IMR-90 (cell line): ENCODE measurements around the gene GNAT3. TPM values are rescaled to one million over a fixed set of nuclear protein-coding genes. Genes with fewer than 3 reads are reported as not detected.

ENCODE experiments used
- ATAC-seq: fragments of 200-7000 bp; cut with Tn5 transposase; 2 replicates; pipeline ENCODE4 v1.9.1; 2020; ENCODE audit warnings: low read depth, mild to moderate bottlenecking, moderate library complexity
- BruUV-seq: library from RNA; stranded (reverse); fragments of 400-500 nt; replicated peaks from 2 replicates; lab custom pipeline; 2021; lab: Mats Ljungman, UMichigan
- CTCF ChIA-PET: fragments of 300-600 bp; formaldehyde crosslinking; extraction: SDS; loops from one replicate; lab custom pipeline; 2021; ENCODE audit warnings: antibody characterized with exemption; lab: Yijun Ruan, JAX
- POLR2A ChIA-PET: fragments of 300-600 bp; sonication (Branson Sonifier 250); formaldehyde crosslinking; loops from one replicate; lab custom pipeline; 2022; ENCODE audit warnings: antibody characterized with exemption; ENCODE audit not compliant: unreplicated experiment; lab: Charles Lee
- DNase-seq: peaks from one replicate; pipeline ENCODE4 v3.0.0; 2013
- H2AFZ ChIP-seq: replicated peaks from 2 replicates; pipeline ENCODE3; 2013; ENCODE audit warnings: low read length, mild to moderate bottlenecking; ENCODE audit not compliant: poor library complexity
- H2AK5ac ChIP-seq: 2 replicates; pipeline ENCODE4 v1.6.1; 2013; ENCODE audit warnings: low read depth, low read length, inconsistent platforms
- H2AK9ac ChIP-seq: replicated peaks from 2 replicates; pipeline ENCODE3; 2013; ENCODE audit warnings: mild to moderate bottlenecking, low read depth, low read length, moderate library complexity; ENCODE audit not compliant: poor library complexity
- H2BK120ac ChIP-seq: 2 replicates; pipeline ENCODE4 v1.6.1; 2013; ENCODE audit warnings: low read depth, low read length, inconsistent platforms
- H2BK15ac ChIP-seq: 3 replicates; pipeline ENCODE4 v1.6.1; 2013; ENCODE audit warnings: low read depth, low read length, inconsistent platforms
- H2BK20ac ChIP-seq: 2 replicates; pipeline ENCODE4 v1.6.1; 2013; ENCODE audit warnings: low read depth, mild to moderate bottlenecking, inconsistent platforms, low read length, moderate library complexity
- H2BK5ac ChIP-seq: 2 replicates; pipeline ENCODE4 v1.6.1; 2013; ENCODE audit warnings: mild to moderate bottlenecking, low read depth, low read length, inconsistent platforms; ENCODE audit not compliant: poor library complexity, severe bottlenecking
- H3K14ac ChIP-seq: replicated peaks from 2 replicates; pipeline ENCODE4 v1.6.1; 2013; ENCODE audit warnings: low read depth, low read length, inconsistent platforms
- H3K18ac ChIP-seq: 2 replicates; pipeline ENCODE4 v1.6.1; 2013; ENCODE audit warnings: low read depth, low read length, control low read depth
- H3K23ac ChIP-seq: 2 replicates; pipeline ENCODE4 v1.6.1; 2013; ENCODE audit warnings: low read depth, low read length, inconsistent platforms
- H3K27ac ChIP-seq: 2 replicates; pipeline ENCODE4 v1.5.1; 2013; ENCODE audit warnings: mild to moderate bottlenecking, control low read depth, low read length; ENCODE audit not compliant: insufficient read depth
- H3K27me3 ChIP-seq: 2 replicates; pipeline ENCODE4 v1.6.1; 2013; ENCODE audit warnings: low read length; ENCODE audit not compliant: control insufficient read depth, insufficient read depth
- H3K36me3 ChIP-seq: 2 replicates; pipeline ENCODE4 v1.6.1; 2013; ENCODE audit warnings: low read length, mixed read lengths; ENCODE audit not compliant: control insufficient read depth, insufficient read depth
- H3K4ac ChIP-seq: 2 replicates; pipeline ENCODE4 v1.6.1; 2013; ENCODE audit warnings: low read depth, low read length, inconsistent platforms
- H3K4me1 ChIP-seq: 2 replicates; pipeline ENCODE4 v1.6.1; 2013; ENCODE audit warnings: low read length, mixed read lengths; ENCODE audit not compliant: control insufficient read depth, insufficient read depth
- H3K4me2 ChIP-seq: 2 replicates; pipeline ENCODE4 v1.6.1; 2013; ENCODE audit warnings: low read depth, mild to moderate bottlenecking, control low read depth, low read length, moderate library complexity
- H3K4me3 ChIP-seq: 2 replicates; pipeline ENCODE4 v1.5.1; 2013; ENCODE audit warnings: low read depth, mild to moderate bottlenecking, control low read depth, low read length, moderate library complexity; ENCODE audit not compliant: insufficient read depth
- H3K56ac ChIP-seq: 2 replicates; pipeline ENCODE4 v1.6.1; 2013; ENCODE audit warnings: low read length, inconsistent platforms; ENCODE audit not compliant: insufficient read depth; ENCODE audit errors: extremely low read depth
- H3K79me1 ChIP-seq, 2 experiments: 2 replicates each; pipeline ENCODE4 v1.6.1; 2013; ENCODE audit warnings: low read length in 2 of 2, inconsistent platforms in 1 of 2, low read depth in 1 of 2
- H3K9ac ChIP-seq: 2 replicates; pipeline ENCODE4 v1.6.1; 2013; ENCODE audit warnings: low read depth, low read length, control low read depth
- H3K9me1 ChIP-seq: 2 replicates; pipeline ENCODE4 v1.6.1; 2013; ENCODE audit warnings: low read length, inconsistent platforms; ENCODE audit not compliant: insufficient read depth
- H3K9me3 ChIP-seq: 2 replicates; pipeline ENCODE4 v1.6.1; 2013; ENCODE audit warnings: low read length; ENCODE audit not compliant: control insufficient read depth, insufficient read depth
- H4K20me1 ChIP-seq: 2 replicates; pipeline ENCODE4 v1.6.1; 2013; ENCODE audit warnings: low read length, inconsistent platforms; ENCODE audit not compliant: insufficient read depth
- H4K5ac ChIP-seq: 2 replicates; pipeline ENCODE4 v1.6.1; 2013; ENCODE audit warnings: mild to moderate bottlenecking, low read depth, low read length, control low read depth
- H4K8ac ChIP-seq, 2 experiments: 2 replicates each; pipeline ENCODE4 v1.6.1; 2013; ENCODE audit warnings: low read depth in 2 of 2, low read length in 2 of 2, control low read depth in 1 of 2, inconsistent platforms in 1 of 2
- H4K91ac ChIP-seq: 2 replicates; pipeline ENCODE4 v1.6.1; 2013; ENCODE audit warnings: low read depth, low read length, inconsistent platforms; ENCODE audit not compliant: insufficient read depth
- BHLHE40 ChIP-seq: fragments of 150-350 bp; IDR thresholded peaks from 2 replicates; pipeline ENCODE4 v1.6.1; 2016; ENCODE audit warnings: mild to moderate bottlenecking, low read depth, low read length
- CEBPB ChIP-seq: IDR thresholded peaks from 2 replicates; pipeline ENCODE4 v1.6.1; 2012; ENCODE audit warnings: low read depth, low read length, improper control_type of control experiment
- CHD1 ChIP-seq: IDR thresholded peaks from 2 replicates; pipeline ENCODE4 v1.6.1; 2012; ENCODE audit warnings: low read depth, low read length, improper control_type of control experiment
- CTCF ChIP-seq: conservative IDR thresholded peaks from 2 replicates; pipeline ENCODE4 v1.5.1; 2012; ENCODE audit warnings: mild to moderate bottlenecking, low read depth, low read length, improper control_type of control experiment
- ELK1 ChIP-seq: fragments of 150-350 bp; IDR thresholded peaks from 2 replicates; pipeline ENCODE4 v1.6.1; 2016; ENCODE audit warnings: low read depth, mild to moderate bottlenecking, low read length, moderate library complexity, borderline replicate concordance
- FOS ChIP-seq: fragments of 150-350 bp; IDR thresholded peaks from 2 replicates; pipeline ENCODE4 v1.6.1; 2016; ENCODE audit warnings: low read depth, low read length
- MAFK ChIP-seq: IDR thresholded peaks from 2 replicates; pipeline ENCODE4 v1.6.1; 2012; ENCODE audit warnings: low read depth, low read length, improper control_type of control experiment
- MAZ ChIP-seq: IDR thresholded peaks from 2 replicates; pipeline ENCODE4 v1.6.1; 2012; ENCODE audit warnings: low read depth, mild to moderate bottlenecking, low read length, improper control_type of control experiment, moderate library complexity, borderline replicate concordance
- MXI1 ChIP-seq: IDR thresholded peaks from 2 replicates; pipeline ENCODE4 v1.6.1; 2012; ENCODE audit warnings: low read depth, mild to moderate bottlenecking, low read length, moderate library complexity, borderline replicate concordance
- NFE2L2 ChIP-seq: fragments of 150-350 bp; IDR thresholded peaks from 2 replicates; pipeline ENCODE4 v1.6.1; 2016; ENCODE audit warnings: low read depth, mild to moderate bottlenecking, low read length
- POLR2A ChIP-seq: IDR thresholded peaks from 2 replicates; pipeline ENCODE4 v1.6.1; 2012; ENCODE audit warnings: mild to moderate bottlenecking, low read depth, low read length
- RAD21 ChIP-seq: IDR thresholded peaks from 2 replicates; pipeline ENCODE4 v1.6.1; 2012; ENCODE audit warnings: low read length, improper control_type of control experiment
- RCOR1 ChIP-seq: IDR thresholded peaks from 2 replicates; pipeline ENCODE4 v1.6.1; 2012; ENCODE audit warnings: mild to moderate bottlenecking, low read length, improper control_type of control experiment; ENCODE audit not compliant: insufficient replicate concordance
- RFX5 ChIP-seq: IDR thresholded peaks from 2 replicates; pipeline ENCODE4 v1.8.0; 2012; ENCODE audit warnings: low read depth, mild to moderate bottlenecking, low read length, moderate library complexity
- SMC3 ChIP-seq: fragments of 150-350 bp; IDR thresholded peaks from 2 replicates; pipeline ENCODE4 v1.6.1; 2016; ENCODE audit warnings: low read depth, mild to moderate bottlenecking, antibody characterized with exemption, low read length, moderate library complexity
- USF2 ChIP-seq: fragments of 150-350 bp; IDR thresholded peaks from 2 replicates; pipeline ENCODE4 v1.6.1; 2017; ENCODE audit warnings: mild to moderate bottlenecking, antibody characterized with exemption, low read length, low read depth
- WGBS, 2 experiments: methylation state at CpG; one replicate each; pipeline versions ENCODE4 v1.1.5 to v1.1.7; 2013; ENCODE audit warnings: missing lambda C conversion rate in 2 of 2; ENCODE audit not compliant: insufficient read length in 1 of 2; ENCODE audit errors: extremely low coverage in 2 of 2; 5-methylcytosine and 5-hydroxymethylcytosine counted together
- dilution Hi-C: fragments of 300-500 bp; cut with HindIII; formaldehyde crosslinking; loops from one replicate; pipeline ENCODE4 v1.14.3; 2018; ENCODE audit warnings: low sequenced_read_pairs; ENCODE audit not compliant: unreplicated experiment
- in situ Hi-C: fragments of 300-500 bp; cut with MboI; formaldehyde crosslinking; loops from 3 replicates; pipeline ENCODE4 v1.14.3; 2019; ENCODE audit warnings: low sequenced_read_pairs, inconsistent platforms, mixed read lengths
- intact Hi-C: fragments of 100-400 bp; cut with micrococcal nuclease; formaldehyde crosslinking; loops from 2 replicates; pipeline ENCODE4 v1.10.0; 2022
- polyA plus RNA-seq, 3 experiments: library from polyadenylated mRNA; depleted of rRNA; stranded (reverse); fragments of >200 nt; gene quantifications; 2 replicates each; pipeline ENCODE4 v1.2.3, GENCODE V29; 2012; ENCODE audit warnings: low replicate concordance in 1 of 3
- total RNA-seq: library from RNA; depleted of rRNA; stranded (reverse); fragments of >200 nt; gene quantifications from 2 replicates; pipeline ENCODE4 v1.2.3, GENCODE V29; 2012

GNAT3 gene
- total and polyA plus RNA-seq, 2 of the 4 experiments (the other 2 are of a cell fraction): not detected

GRCh38 chr7:80460857-80461256 lies 51.0 kb downstream of the GNAT3 start:
- no peak overlapping the region for H2AK5ac ChIP-seq
- TF ChIP-seq CTCF: no peak
- no peak for TF ChIP-seq MAFK
- TF ChIP-seq SMC3: no peak
- no peak for TF ChIP-seq FOS
- no peak for TF ChIP-seq POLR2A
- TF ChIP-seq CHD1: no peak
- TF ChIP-seq USF2: no peak
- no peak for TF ChIP-seq ELK1
- TF ChIP-seq MAZ: no peak
- TF ChIP-seq CEBPB: no peak
- no peak for TF ChIP-seq RCOR1
- TF ChIP-seq MXI1: no peak
- no peak for TF ChIP-seq NFE2L2
- no peak for TF ChIP-seq RAD21
- TF ChIP-seq RFX5: no peak
- TF ChIP-seq BHLHE40: no peak
- no peak overlapping the region for H4K8ac ChIP-seq
- no peak overlapping the region for H2BK15ac ChIP-seq
- no peaks in the 10 kb centered on the region for H3K9me1 ChIP-seq
- no peak overlapping the region for H3K4me2 ChIP-seq
- H3K4me3 ChIP-seq: no peak overlapping the region
- H3K4me1 ChIP-seq: no peaks in the 10 kb centered on the region
- H3K36me3 ChIP-seq: no peaks in the 10 kb centered on the region
- H3K14ac ChIP-seq: no peak overlapping the region
- no peak overlapping the region for H3K9ac ChIP-seq
- H2BK5ac ChIP-seq: no peak overlapping the region
- no peaks in the 10 kb centered on the region for H4K20me1 ChIP-seq
- no peak overlapping the region for H2BK120ac ChIP-seq
- in situ Hi-C loops: no loop called here
- H4K5ac ChIP-seq: no peak overlapping the region
- CTCF ChIA-PET: no interaction called here
- no peak overlapping the region for H2AFZ ChIP-seq
- DNase-seq (no peak), ATAC-seq (no peak)
- no peak overlapping the region for H3K18ac ChIP-seq
- no peak overlapping the region for H3K23ac ChIP-seq
- H2BK20ac ChIP-seq: no peak overlapping the region
- intact Hi-C loops: no loop called here
- no peak overlapping the region for H3K56ac ChIP-seq
- H2AK9ac ChIP-seq: no peak overlapping the region
- no peaks in the 10 kb centered on the region for H3K9me3 ChIP-seq
- H4K91ac ChIP-seq: no peak overlapping the region
- dilution Hi-C loops: no loop called here
- POLR2A ChIA-PET: no interaction called here
- no peaks in the 10 kb centered on the region for H3K79me1 ChIP-seq
- no peak overlapping the region for H3K4ac ChIP-seq
- WGBS, 2 experiments: 100% methylated on average over 1 of the region's 1 CpG; no CpG with 5 or more reads in 1 of the 2 experiments
- H3K27ac ChIP-seq: no peak overlapping the region
- no peaks in the 10 kb centered on the region for H3K27me3 ChIP-seq
- no TSS peak for BruUV-seq
